ENCODE measurements around the gene RXRG. TPM values are rescaled to one million over a fixed set of nuclear protein-coding genes. Genes with fewer than 3 reads are reported as not detected.

Gene RXRG
- total RNA-seq, 1 experiment from 2014 or later, result not detected

- Histone ChIP-seq H3K4me1 (ENCODE audit: control insufficient read depth in 1 of 2, insufficient read depth in 2 of 2, low read length in 2 of 2) (no peaks in the 10 kb centered on the region), H3K79me2 (ENCODE audit: insufficient read depth, low read length) (no peaks in the 10 kb centered on the region), H3K4me2 (ENCODE audit: low read length) (no peak overlapping the region), H3K9me2 (ENCODE audit: insufficient read depth) (no peaks in the 10 kb centered on the region), H3K36me3 (ENCODE audit: control insufficient read depth in 1 of 2, insufficient read depth in 2 of 2, low read length in 2 of 2) (no peaks in the 10 kb centered on the region), H2AFZ (ENCODE audit: low read depth, low read length, poor library complexity, severe bottlenecking) (no peak overlapping the region), H3K4me3 (replicated peaks in 1 of 2; ENCODE audit: low read depth in 1 of 2, low read length in 2 of 2) (no peak overlapping the region), H4K20me1 (ENCODE audit: insufficient read depth) (no peaks in the 10 kb centered on the region), H3K27ac (ENCODE audit: low read depth, low read length) (no peak overlapping the region), H3K9me3 (ENCODE audit: control insufficient read depth in 1 of 2, insufficient read depth in 1 of 2, low read depth in 1 of 2, low read length in 2 of 2) (no peaks in the 10 kb centered on the region), H3K9ac (ENCODE audit: low read length) (no peak overlapping the region), H3K27me3 (ENCODE audit: insufficient read depth, low read length) (peaks cover 35% of the 10 kb centered on the region)
- no peak for TF ChIP-seq JUND (IDR thresholded peaks at IDR 0.05)
- no peak for TF ChIP-seq ZFX (IDR thresholded peaks at IDR 0.05)
- no peak for TF ChIP-seq CEBPB (IDR thresholded peaks at IDR 0.05; ENCODE audit: low read depth)
- TF ChIP-seq TCF7L2 (IDR thresholded peaks at IDR 0.05; ENCODE audit: borderline replicate concordance, extremely low read depth, insufficient read depth, insufficient read length), result no peak
- TF ChIP-seq ZBTB33 (IDR thresholded peaks at IDR 0.05; ENCODE audit: extremely low read depth, insufficient replicate concordance, low read length), result no peak
- no peak for TF ChIP-seq POLR2AphosphoS5 (IDR thresholded peaks at IDR 0.05; ENCODE audit: low read depth, low read length)
- no peak for TF ChIP-seq EGR1 (IDR thresholded peaks at IDR 0.05; ENCODE audit: low read depth)
- no peak for TF ChIP-seq ATF3 (IDR thresholded peaks at IDR 0.05)
- TF ChIP-seq RAD21 (IDR thresholded peaks at IDR 0.05; ENCODE audit: low read depth), result no peak
- no peak for TF ChIP-seq EZH2 (IDR thresholded peaks at IDR 0.05)
- no peak for TF ChIP-seq SRF (IDR thresholded peaks at IDR 0.05; ENCODE audit: low read depth)
- no peak for TF ChIP-seq SIN3A (IDR thresholded peaks at IDR 0.05; ENCODE audit: low read depth)
- TF ChIP-seq FOSL1 (IDR thresholded peaks at IDR 0.05; ENCODE audit: low read depth), result no peak
- no peak for TF ChIP-seq EZH2phosphoT487 (IDR thresholded peaks at IDR 0.05; ENCODE audit: borderline replicate concordance)
- no peak for TF ChIP-seq CBX3 (IDR thresholded peaks at IDR 0.05; ENCODE audit: low read depth)
- TF ChIP-seq ZNF274 (IDR thresholded peaks at IDR 0.05; ENCODE audit: low read depth, low read length), result no peak
- TF ChIP-seq, protein P1, sequence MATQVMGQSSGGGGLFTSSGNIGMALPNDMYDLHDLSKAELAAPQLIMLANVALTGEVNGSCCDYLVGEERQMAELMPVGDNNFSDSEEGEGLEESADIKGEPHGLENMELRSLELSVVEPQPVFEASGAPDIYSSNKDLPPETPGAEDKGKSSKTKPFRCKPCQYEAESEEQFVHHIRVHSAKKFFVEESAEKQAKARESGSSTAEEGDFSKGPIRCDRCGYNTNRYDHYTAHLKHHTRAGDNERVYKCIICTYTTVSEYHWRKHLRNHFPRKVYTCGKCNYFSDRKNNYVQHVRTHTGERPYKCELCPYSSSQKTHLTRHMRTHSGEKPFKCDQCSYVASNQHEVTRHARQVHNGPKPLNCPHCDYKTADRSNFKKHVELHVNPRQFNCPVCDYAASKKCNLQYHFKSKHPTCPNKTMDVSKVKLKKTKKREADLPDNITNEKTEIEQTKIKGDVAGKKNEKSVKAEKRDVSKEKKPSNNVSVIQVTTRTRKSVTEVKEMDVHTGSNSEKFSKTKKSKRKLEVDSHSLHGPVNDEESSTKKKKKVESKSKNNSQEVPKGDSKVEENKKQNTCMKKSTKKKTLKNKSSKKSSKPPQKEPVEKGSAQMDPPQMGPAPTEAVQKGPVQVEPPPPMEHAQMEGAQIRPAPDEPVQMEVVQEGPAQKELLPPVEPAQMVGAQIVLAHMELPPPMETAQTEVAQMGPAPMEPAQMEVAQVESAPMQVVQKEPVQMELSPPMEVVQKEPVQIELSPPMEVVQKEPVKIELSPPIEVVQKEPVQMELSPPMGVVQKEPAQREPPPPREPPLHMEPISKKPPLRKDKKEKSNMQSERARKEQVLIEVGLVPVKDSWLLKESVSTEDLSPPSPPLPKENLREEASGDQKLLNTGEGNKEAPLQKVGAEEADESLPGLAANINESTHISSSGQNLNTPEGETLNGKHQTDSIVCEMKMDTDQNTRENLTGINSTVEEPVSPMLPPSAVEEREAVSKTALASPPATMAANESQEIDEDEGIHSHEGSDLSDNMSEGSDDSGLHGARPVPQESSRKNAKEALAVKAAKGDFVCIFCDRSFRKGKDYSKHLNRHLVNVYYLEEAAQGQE (IDR thresholded peaks at IDR 0.05; ENCODE audit: low read depth), result no peak
- TF ChIP-seq ELF1 (IDR thresholded peaks at IDR 0.05; ENCODE audit: borderline replicate concordance, low read depth), result no peak
- ChIA-PET RAD21 (ENCODE audit: low non-redundant PET in 1 of 2, low total read pairs in 2 of 2, uncharacterized antibody in 2 of 2, unreplicated experiment in 2 of 2) (no interaction called here), CTCF (interaction anchor here (1.3 kb wide), 1 partner anchor 121 kb away, joined by 4 read pairs; no protein-coding TSS in a partner anchor), POLR2A (no interaction called here)
- DNase-seq (ENCODE audit: low read depth, low spot score) (no peak), ATAC-seq (no peak)
- intact Hi-C loops (cut with micrococcal nuclease), result no loop called here
- BruUV-seq (replicated peaks), result no TSS peak
Measured at GRCh38 chr1:165487921-165488320, 43.0 kb upstream of the RXRG start.

Data from HCT116 (cell line).